Measurements from ENCODE around the gene MDFIC2. TPM values are rescaled to one million over a fixed set of nuclear protein-coding genes. Genes with fewer than 3 reads are reported as not detected.

The MDFIC2 gene
- total and polyA plus RNA-seq, 2 of the 13 experiments (the other 11 are each of a cell fraction or from before 2014, with no cell fraction given): not detected

- no peak for DNase-seq (ENCODE audit: low spot score)
- WGBS (ENCODE audit: low lambda C conversion rate): 1% methylated on average over 3 of the region's 3 CpGs
- in situ Hi-C loops (cut with HindIII; ENCODE audit: extremely low pct_ligation_motif_present, low pct_unique_long_range_greater_than_20kb) (no loop called here), intact Hi-C loops (cut with micrococcal nuclease; ENCODE audit: unreplicated experiment) (no loop called here)
- Histone ChIP-seq H3K9me3 (ENCODE audit: low read length) (no peaks in the 10 kb centered on the region), H3K79me2 (ENCODE audit: insufficient read depth, low read length) (no peaks in the 10 kb centered on the region), H3K4me3 (replicated peaks in 1 of 3; ENCODE audit: insufficient read depth in 1 of 3, low read depth in 2 of 3, low read length in 3 of 3) (no peak overlapping the region), H4K20me1 (ENCODE audit: insufficient read depth, low read length) (no peaks in the 10 kb centered on the region), H3K9ac (ENCODE audit: insufficient read depth, low read depth, low read length) (no peak overlapping the region), H3K36me3 (replicated peaks in 1 of 2; ENCODE audit: control insufficient read depth in 1 of 2, insufficient read depth in 2 of 2, low read length in 2 of 2) (no peaks in the 10 kb centered on the region), H3K4me2 (ENCODE audit: low read depth, low read length) (no peak overlapping the region), H3K27me3 (ENCODE audit: control insufficient read depth in 1 of 2, insufficient read depth in 2 of 2, low read length in 2 of 2) (no peaks in the 10 kb centered on the region), H2AFZ (ENCODE audit: low read length) (no peak overlapping the region), H3K27ac (ENCODE audit: extremely low read length, insufficient read depth, low read length) (no peak overlapping the region), H3K4me1 (ENCODE audit: insufficient read depth, low read length) (no peaks in the 10 kb centered on the region)
- FAIRE-seq: no peak
- TF ChIP-seq ZNF468 (CRISPR knock-in tag; IDR thresholded peaks at IDR 0.05): no peak
- TF ChIP-seq ZNF501 (CRISPR knock-in tag; IDR thresholded peaks at IDR 0.05): no peak
- TF ChIP-seq POLR2AphosphoS5 (IDR thresholded peaks at IDR 0.05; ENCODE audit: low read depth, low read length): no peak
- TF ChIP-seq SSRP1 (CRISPR knock-in tag; IDR thresholded peaks at IDR 0.05): no peak
- no peak for TF ChIP-seq PHF8 (CRISPR knock-in tag; IDR thresholded peaks at IDR 0.05)
- TF ChIP-seq ZNF740 (CRISPR knock-in tag; IDR thresholded peaks at IDR 0.05): no peak
- no peak for TF ChIP-seq ZFP90 (CRISPR knock-in tag; IDR thresholded peaks at IDR 0.05; ENCODE audit: borderline replicate concordance)
- no peak for TF ChIP-seq SATB2 (CRISPR knock-in tag; IDR thresholded peaks at IDR 0.05)
- no peak for TF ChIP-seq ZKSCAN5 (CRISPR knock-in tag; IDR thresholded peaks at IDR 0.05)
- TF ChIP-seq RELA (CRISPR knock-in tag; IDR thresholded peaks at IDR 0.05): no peak
- TF ChIP-seq RFXANK (CRISPR knock-in tag; IDR thresholded peaks at IDR 0.05): no peak
- no peak for TF ChIP-seq ZNF546 (CRISPR knock-in tag; conservative IDR thresholded peaks at IDR 0.05)
- no peak for TF ChIP-seq GABPA (IDR thresholded peaks at IDR 0.05; ENCODE audit: low read depth, low read length)
- TF ChIP-seq GABPA (CRISPR knock-in tag; IDR thresholded peaks at IDR 0.05; ENCODE audit: low read depth): no peak
- no peak for TF ChIP-seq CEBPB (IDR thresholded peaks at IDR 0.05; ENCODE audit: borderline replicate concordance, low read depth, low read length)
- ChIA-PET CTCF (ENCODE audit: low intra/inter-chr PET ratio, low total read pairs) (no interaction called here), POLR2A (no interaction called here)
- no TSS peak for BruUV-seq (replicated peaks)
- ATAC-seq: no peak
These were observed 87.3 kb downstream of the MDFIC2 start for GRCh38 chr3:70225146-70225545.
